ENCODE data around the gene PPWD1. TPM values are rescaled to one million over a fixed set of nuclear protein-coding genes. Genes with fewer than 3 reads are reported as not detected.
A peak's percentile ranks its signal among the peaks of the same experiment; 100 is the strongest.

PPWD1 gene
- total RNA-seq (10 to 100 TPM; 19.8 to 23.1 (median 20.9) TPM), polyA plus RNA-seq (14.5 TPM)
- long read RNA-seq, donor 1, transcript PPWD1-201 (11 exons, 2,166 nt), result major isoform, 46 of 55 reads
- long read RNA-seq, donor 1, partial matches to known transcripts, result 1 of 55 reads
- long read RNA-seq, donor 1, other reads (novel, unspliced or antisense), result 8 of 55 reads
- long read RNA-seq, donor 2, transcript PPWD1-201 (11 exons, 2,166 nt), result major isoform, 9 of 11 reads
- long read RNA-seq, donor 2, partial matches to known transcripts, result 0 of 11 reads
- long read RNA-seq, donor 2, other reads (novel, unspliced or antisense), result 2 of 11 reads
- long read RNA-seq, donor 3, transcript PPWD1-201 (11 exons, 2,166 nt), result major isoform, 93 of 105 reads
- long read RNA-seq, donor 3, partial matches to known transcripts, result 1 of 105 reads
- long read RNA-seq, donor 3, other reads (novel, unspliced or antisense), result 9 of 105 reads
- long read RNA-seq, donor 4, transcript PPWD1-201 (11 exons, 2,166 nt), result major isoform, 15 of 20 reads
- long read RNA-seq, donor 4, partial matches to known transcripts, result 1 of 20 reads
- long read RNA-seq, donor 4, other reads (novel, unspliced or antisense), result 4 of 20 reads

GRCh38 chr5:65562731-65563701 is at the start of gene PPWD1, which contains the start of gene CENPK:
Gene PPWD1 (plus strand): TSS chr5:65563296. CDS start chr5:65563311, 15 bp downstream.
Gene CENPK (minus strand): TSS chr5:65563168. CDS start chr5:65554907, 8,261 bp downstream.
- peak; percentile 95 to 97 (median 96) for DNase-seq
- Histone ChIP-seq H3K4me3 (ENCODE audit: low read length) (peak within 1 kb of the TSS; percentile 70), H3K27me3 (ENCODE audit: control insufficient read depth, insufficient read depth) (no peaks in the 10 kb centered on the region), H3K9me3 (ENCODE audit: control insufficient read depth, low read length) (no peaks in the 10 kb centered on the region), H3K4me1 (ENCODE audit: control insufficient read depth, insufficient read depth, low read length) (no peaks in the 10 kb centered on the region), H3K27ac (ENCODE audit: low read length) (peak within 1 kb of the TSS; percentile 87)
- WGBS, result under 1% methylated on average over 54 of the region's 54 CpGs
- peak; percentile 100 for ATAC-seq
- intact Hi-C loops (cut with DNase I), result no loop called here

- H3K27me3 ChIP-seq (ENCODE audit: control insufficient read depth, insufficient read depth), result no peaks in the 10 kb centered on the region
- DNase-seq, result no peak
- WGBS, result 87% methylated on average over 3 of the region's 3 CpGs
- no peak overlapping the region for H3K4me3 ChIP-seq (ENCODE audit: low read length)
- H3K4me1 ChIP-seq (ENCODE audit: control insufficient read depth, insufficient read depth, low read length), result no peaks in the 10 kb centered on the region
- no peak for ATAC-seq
- no peaks in the 10 kb centered on the region for H3K9me3 ChIP-seq (ENCODE audit: control insufficient read depth, low read length)
- no peak overlapping the region for H3K27ac ChIP-seq (ENCODE audit: low read length)
- intact Hi-C loops (cut with DNase I), result no loop called here
Measured at GRCh38 chr5:65525726-65526125, 37.4 kb upstream of the PPWD1 start.

- Histone ChIP-seq H3K4me1 (ENCODE audit: control insufficient read depth, insufficient read depth, low read length) (no peaks in the 10 kb centered on the region), H3K27me3 (ENCODE audit: control insufficient read depth, insufficient read depth) (no peaks in the 10 kb centered on the region), H3K4me3 (ENCODE audit: low read length) (no peak overlapping the region), H3K9me3 (ENCODE audit: control insufficient read depth, low read length) (no peaks in the 10 kb centered on the region), H3K27ac (ENCODE audit: low read length) (no peak overlapping the region)
- DNase-seq (no peak), ATAC-seq (no peak)
- intact Hi-C loops (cut with DNase I), result no loop called here
- WGBS, result 98% methylated on average over 1 of the region's 1 CpG
Measured at GRCh38 chr5:65530904-65531303, 32.2 kb upstream of the PPWD1 start.

- DNase-seq, result no peak
- no peak for ATAC-seq
- 96% methylated on average over 6 of the region's 6 CpGs for WGBS
- H3K4me1 ChIP-seq (ENCODE audit: control insufficient read depth, insufficient read depth, low read length), result no peaks in the 10 kb centered on the region
- H3K4me3 ChIP-seq (ENCODE audit: low read length), result no peak overlapping the region
- H3K27ac ChIP-seq (ENCODE audit: low read length), result no peak overlapping the region
- intact Hi-C loops (cut with DNase I), result no loop called here
- H3K9me3 ChIP-seq (ENCODE audit: control insufficient read depth, low read length), result no peaks in the 10 kb centered on the region
- no peaks in the 10 kb centered on the region for H3K27me3 ChIP-seq (ENCODE audit: control insufficient read depth, insufficient read depth)
Measured at GRCh38 chr5:65535529-65535987, 27.5 kb upstream of the PPWD1 start.

GRCh38 chr5:65539827-65540226 is 23.3 kb upstream of the PPWD1 start:
- DNase-seq, result no peak
- no peaks in the 10 kb centered on the region for H3K27me3 ChIP-seq (ENCODE audit: control insufficient read depth, insufficient read depth)
- intact Hi-C loops (cut with DNase I), result no loop called here

GRCh38 chr5:65544473-65544872 is 18.6 kb upstream of the PPWD1 start:
- Histone ChIP-seq H3K4me1 (ENCODE audit: control insufficient read depth, insufficient read depth, low read length) (no peaks in the 10 kb centered on the region), H3K4me3 (ENCODE audit: low read length) (no peak overlapping the region), H3K27me3 (ENCODE audit: control insufficient read depth, insufficient read depth) (no peaks in the 10 kb centered on the region), H3K9me3 (ENCODE audit: control insufficient read depth, low read length) (no peaks in the 10 kb centered on the region), H3K27ac (ENCODE audit: low read length) (no peak overlapping the region)
- DNase-seq (no peak), ATAC-seq (no peak)
- intact Hi-C loops (cut with DNase I), result no loop called here
- 96% methylated on average over 4 of the region's 4 CpGs for WGBS

More at GRCh38 chr5:65539827-65540226, 23.3 kb upstream of the PPWD1 start:
- no peaks in the 10 kb centered on the region for H3K9me3 ChIP-seq (ENCODE audit: control insufficient read depth, low read length)
- no peaks in the 10 kb centered on the region for H3K4me1 ChIP-seq (ENCODE audit: control insufficient read depth, insufficient read depth, low read length)
- H3K27ac ChIP-seq (ENCODE audit: low read length), result no peak overlapping the region
- ATAC-seq, result no peak
- H3K4me3 ChIP-seq (ENCODE audit: low read length), result no peak overlapping the region

- Histone ChIP-seq H3K9me3 (ENCODE audit: control insufficient read depth, low read length) (no peaks in the 10 kb centered on the region), H3K4me1 (ENCODE audit: control insufficient read depth, insufficient read depth, low read length) (no peaks in the 10 kb centered on the region), H3K4me3 (ENCODE audit: low read length) (no peak overlapping the region), H3K27ac (ENCODE audit: low read length) (no peak overlapping the region), H3K27me3 (ENCODE audit: control insufficient read depth, insufficient read depth) (no peaks in the 10 kb centered on the region)
- no peak for ATAC-seq
- 90% methylated on average over 5 of the region's 5 CpGs for WGBS
- no peak for DNase-seq
- intact Hi-C loops (cut with DNase I), result no loop called here
Measured at GRCh38 chr5:65546141-65546540, 17.0 kb upstream of the PPWD1 start.

GRCh38 chr5:65548281-65548680 is 14.8 kb upstream of the PPWD1 start:
- 95% methylated on average over 7 of the region's 7 CpGs for WGBS
- DNase-seq (no peak), ATAC-seq (no peak)
- Histone ChIP-seq H3K27ac (ENCODE audit: low read length) (no peak overlapping the region), H3K9me3 (ENCODE audit: control insufficient read depth, low read length) (no peaks in the 10 kb centered on the region), H3K4me1 (ENCODE audit: control insufficient read depth, insufficient read depth, low read length) (no peaks in the 10 kb centered on the region), H3K4me3 (ENCODE audit: low read length) (no peak overlapping the region), H3K27me3 (ENCODE audit: control insufficient read depth, insufficient read depth) (no peaks in the 10 kb centered on the region)
- intact Hi-C loops (cut with DNase I), result no loop called here

GRCh38 chr5:65553941-65554340 is 9.2 kb upstream of the PPWD1 start:
- Histone ChIP-seq H3K9me3 (ENCODE audit: control insufficient read depth, low read length) (no peaks in the 10 kb centered on the region), H3K4me3 (ENCODE audit: low read length) (no peak overlapping the region), H3K27me3 (ENCODE audit: control insufficient read depth, insufficient read depth) (no peaks in the 10 kb centered on the region), H3K27ac (ENCODE audit: low read length) (no peak overlapping the region), H3K4me1 (ENCODE audit: control insufficient read depth, insufficient read depth, low read length) (no peaks in the 10 kb centered on the region)
- 89% methylated on average over 5 of the region's 5 CpGs for WGBS
- DNase-seq (no peak), ATAC-seq (no peak)
- intact Hi-C loops (cut with DNase I), result no loop called here

GRCh38 chr5:65555287-65555686 is 7.8 kb upstream of the PPWD1 start:
- Histone ChIP-seq H3K27me3 (ENCODE audit: control insufficient read depth, insufficient read depth) (no peaks in the 10 kb centered on the region), H3K27ac (ENCODE audit: low read length) (no peak overlapping the region), H3K4me1 (ENCODE audit: control insufficient read depth, insufficient read depth, low read length) (no peaks in the 10 kb centered on the region), H3K9me3 (ENCODE audit: control insufficient read depth, low read length) (no peaks in the 10 kb centered on the region), H3K4me3 (ENCODE audit: low read length) (no peak overlapping the region)
- ATAC-seq (no peak), DNase-seq (no peak)
- intact Hi-C loops (cut with DNase I), result no loop called here

- no peak overlapping the region for H3K27ac ChIP-seq (ENCODE audit: low read length)
- intact Hi-C loops (cut with DNase I), result no loop called here
- no peaks in the 10 kb centered on the region for H3K4me1 ChIP-seq (ENCODE audit: control insufficient read depth, insufficient read depth, low read length)
- no peak overlapping the region for H3K4me3 ChIP-seq (ENCODE audit: low read length)
- no peaks in the 10 kb centered on the region for H3K9me3 ChIP-seq (ENCODE audit: control insufficient read depth, low read length)
- WGBS, result 95% methylated on average over 2 of the region's 2 CpGs
- ATAC-seq, result no peak
- no peak for DNase-seq
- no peaks in the 10 kb centered on the region for H3K27me3 ChIP-seq (ENCODE audit: control insufficient read depth, insufficient read depth)
Measured at GRCh38 chr5:65556181-65556580, 6.9 kb upstream of the PPWD1 start.

Data from right cardiac atrium (tissue), 5 donors.